ENCODE measurements around the gene FEN1.

DNA sequence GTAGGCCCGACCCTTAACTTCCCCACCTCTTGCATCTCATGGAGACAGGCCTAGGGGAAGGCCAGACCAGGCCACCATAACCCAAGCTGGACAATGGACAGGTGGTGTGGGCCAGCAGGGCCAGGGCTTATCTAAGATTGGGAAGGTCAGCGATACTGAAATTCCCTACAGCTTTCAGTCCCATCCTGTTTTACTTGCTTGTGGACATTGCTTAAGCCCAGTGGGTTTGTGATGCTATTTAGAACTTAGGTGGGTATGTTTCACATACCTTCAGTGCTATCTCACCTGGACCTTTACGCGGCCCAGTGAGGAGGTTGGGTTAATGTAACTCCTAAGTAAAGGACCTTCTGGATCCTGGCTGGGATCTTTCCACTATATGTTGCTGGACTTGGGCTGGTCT lies 37.1 kb downstream of the FEN1 start:
- TF ChIP-seq SP7 (tag by site-specific recombination; IDR thresholded peaks at IDR 0.05) (no peak), ZFP69B (tag by site-specific recombination; IDR thresholded peaks at IDR 0.05) (no peak), ZNF792 (tag by site-specific recombination; IDR thresholded peaks at IDR 0.05) (no peak), CTCF (tag by site-specific recombination; IDR thresholded peaks at IDR 0.05) (no peak), ZNF600 (tag by site-specific recombination; IDR thresholded peaks at IDR 0.05) (no peak)
